ENCODE results near the gene PDAP1. TPM values are rescaled to one million over a fixed set of nuclear protein-coding genes. Genes with fewer than 3 reads are reported as not detected.
"Not testable (repeated sequence)": the region's sequence is repeated elsewhere in the genome, so short reads cannot be mapped to it uniquely, and the experiment has no call there.

The PDAP1 gene
- total RNA-seq, 1 donor from 2014 or later, result 93.2 TPM

DNA sequence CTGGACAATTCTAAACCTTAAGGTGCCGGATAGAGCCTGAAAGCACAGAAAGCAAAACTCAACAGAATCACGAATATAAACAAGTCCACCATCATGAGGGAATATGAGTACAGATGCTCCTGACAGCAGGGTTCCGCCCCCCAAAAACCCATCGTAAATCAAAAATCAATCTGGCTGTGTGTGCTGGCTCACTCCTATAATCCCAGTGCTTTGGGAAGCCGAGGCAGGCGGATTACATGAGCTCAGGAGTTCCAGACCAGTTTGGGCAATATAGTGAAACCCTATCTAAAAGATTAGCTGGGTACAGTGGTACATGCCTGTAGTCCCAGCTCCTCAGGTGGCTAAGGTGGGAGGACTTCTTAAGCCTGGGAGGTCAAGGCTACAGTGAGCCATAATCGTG lies 12.6 kb upstream of the PDAP1 start:
- TF ChIP-seq, protein P1, sequence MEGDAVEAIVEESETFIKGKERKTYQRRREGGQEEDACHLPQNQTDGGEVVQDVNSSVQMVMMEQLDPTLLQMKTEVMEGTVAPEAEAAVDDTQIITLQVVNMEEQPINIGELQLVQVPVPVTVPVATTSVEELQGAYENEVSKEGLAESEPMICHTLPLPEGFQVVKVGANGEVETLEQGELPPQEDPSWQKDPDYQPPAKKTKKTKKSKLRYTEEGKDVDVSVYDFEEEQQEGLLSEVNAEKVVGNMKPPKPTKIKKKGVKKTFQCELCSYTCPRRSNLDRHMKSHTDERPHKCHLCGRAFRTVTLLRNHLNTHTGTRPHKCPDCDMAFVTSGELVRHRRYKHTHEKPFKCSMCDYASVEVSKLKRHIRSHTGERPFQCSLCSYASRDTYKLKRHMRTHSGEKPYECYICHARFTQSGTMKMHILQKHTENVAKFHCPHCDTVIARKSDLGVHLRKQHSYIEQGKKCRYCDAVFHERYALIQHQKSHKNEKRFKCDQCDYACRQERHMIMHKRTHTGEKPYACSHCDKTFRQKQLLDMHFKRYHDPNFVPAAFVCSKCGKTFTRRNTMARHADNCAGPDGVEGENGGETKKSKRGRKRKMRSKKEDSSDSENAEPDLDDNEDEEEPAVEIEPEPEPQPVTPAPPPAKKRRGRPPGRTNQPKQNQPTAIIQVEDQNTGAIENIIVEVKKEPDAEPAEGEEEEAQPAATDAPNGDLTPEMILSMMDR (IDR thresholded peaks at IDR 0.05; ENCODE audit: borderline replicate concordance), result no peak
- H3K27ac ChIP-seq (replicated peaks), result no peak overlapping the region
- no peak overlapping the region for H3K4me3 ChIP-seq
- H3K36me3 ChIP-seq, result peaks cover 80% of the 10 kb centered on the region
- H3K4me1 ChIP-seq, result no peaks in the 10 kb centered on the region
- H3K9me3 ChIP-seq (replicated peaks), result no peaks in the 10 kb centered on the region
- no peak for DNase-seq
- H3K27me3 ChIP-seq (ENCODE audit: low read depth), result no peaks in the 10 kb centered on the region
- intact Hi-C loops (cut with micrococcal nuclease), result no loop called here

DNA sequence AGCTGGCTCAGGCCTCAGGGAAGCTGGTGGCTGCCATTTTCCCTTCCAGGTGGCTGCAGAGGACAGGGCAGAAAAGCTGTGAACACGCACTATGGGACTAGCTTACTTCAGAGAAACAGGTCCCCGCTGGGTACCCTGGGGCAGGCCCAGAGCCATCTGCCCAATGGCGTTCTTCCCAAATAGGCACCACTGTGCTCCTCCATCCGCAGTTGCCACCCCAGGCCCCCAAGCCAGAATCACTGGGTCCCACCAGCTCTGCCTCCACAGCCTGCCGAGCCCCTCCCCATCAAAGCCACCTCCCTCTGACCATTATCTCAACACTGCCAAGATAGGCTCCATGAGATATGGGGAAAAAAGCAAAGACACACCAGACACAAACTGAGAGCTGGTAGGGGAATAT lies 11.8 kb upstream of the PDAP1 start:
- no peak for DNase-seq

DNA sequence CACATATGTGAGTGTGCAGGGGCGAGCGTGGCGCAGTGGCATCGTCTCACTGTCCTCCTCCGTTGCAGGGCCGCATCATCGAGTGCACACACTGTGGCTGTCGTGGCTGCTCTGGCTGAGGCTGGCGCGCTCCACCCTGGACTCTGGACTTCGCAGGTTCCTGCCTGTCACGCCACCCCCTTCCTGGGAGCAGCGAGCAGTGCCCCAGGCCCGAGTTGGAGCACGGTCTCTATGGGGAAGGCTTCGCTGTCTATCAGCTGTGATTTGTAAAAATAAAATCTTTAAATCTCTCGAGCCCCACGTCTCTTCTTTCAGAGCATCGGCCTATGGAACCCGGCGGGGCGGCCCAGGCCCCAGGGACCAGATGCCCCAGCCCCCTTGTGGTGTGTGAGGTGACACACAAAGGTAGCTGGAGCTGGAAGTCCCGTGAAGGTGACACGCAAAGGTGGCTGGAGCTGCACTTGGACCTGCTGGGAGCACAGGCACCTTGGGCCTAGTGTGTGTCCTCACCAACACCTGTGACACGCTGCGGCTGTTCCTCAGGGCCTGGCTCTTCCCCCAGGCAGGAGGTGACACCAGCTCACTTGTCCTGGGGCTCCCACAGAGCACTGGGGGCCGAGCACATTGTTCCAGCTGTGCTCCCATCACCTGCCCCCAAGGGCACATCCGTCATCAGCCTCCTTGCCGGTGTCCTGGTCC lies 11.1 kb upstream of the PDAP1 start:
- DNase-seq, result no peak
- TF ChIP-seq, protein P1 (IDR thresholded peaks at IDR 0.05; ENCODE audit: borderline replicate concordance), result no peak
- peaks cover 84% of the 10 kb centered on the region for H3K36me3 ChIP-seq
- no peaks in the 10 kb centered on the region for H3K4me1 ChIP-seq
- H3K4me3 ChIP-seq, result no peak overlapping the region
- no peak overlapping the region for H3K27ac ChIP-seq (replicated peaks)
- H3K27me3 ChIP-seq (ENCODE audit: low read depth), result no peaks in the 10 kb centered on the region
- H3K9me3 ChIP-seq (replicated peaks), result no peaks in the 10 kb centered on the region
- intact Hi-C loops (cut with micrococcal nuclease), result no loop called here

More for the DNA sequence above, 11.8 kb upstream of the PDAP1 start:
- no peak overlapping the region for H3K4me3 ChIP-seq
- no peaks in the 10 kb centered on the region for H3K27me3 ChIP-seq (ENCODE audit: low read depth)
- no peaks in the 10 kb centered on the region for H3K4me1 ChIP-seq
- intact Hi-C loops (cut with micrococcal nuclease), result no loop called here
- no peaks in the 10 kb centered on the region for H3K9me3 ChIP-seq (replicated peaks)
- TF ChIP-seq, protein P1 (IDR thresholded peaks at IDR 0.05; ENCODE audit: borderline replicate concordance), result no peak
- H3K27ac ChIP-seq (replicated peaks), result no peak overlapping the region
- peaks cover 84% of the 10 kb centered on the region for H3K36me3 ChIP-seq

DNA sequence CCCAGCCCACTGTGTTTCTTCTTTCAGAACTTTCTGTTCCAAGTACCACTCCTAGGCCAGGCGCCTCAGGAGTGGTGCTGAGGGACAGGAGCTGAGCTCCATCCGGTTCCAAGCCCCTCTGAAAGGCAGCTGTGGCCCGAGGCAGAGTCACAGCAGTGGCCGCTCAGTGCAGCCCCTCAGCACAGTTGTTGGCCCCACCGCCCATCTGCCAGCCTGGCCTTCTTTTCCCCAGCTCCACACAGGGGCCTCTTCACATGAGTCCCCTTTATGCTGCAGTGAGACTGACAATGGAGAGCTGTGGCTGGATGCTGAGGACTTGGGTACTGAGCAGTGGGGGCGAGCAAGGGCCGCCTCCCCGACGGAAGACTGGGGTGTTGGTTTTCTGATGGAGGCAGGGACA lies 9.9 kb upstream of the PDAP1 start:
- TF ChIP-seq, protein P1 (IDR thresholded peaks at IDR 0.05; ENCODE audit: borderline replicate concordance), result no peak
- Histone ChIP-seq H3K36me3 (peaks cover 84% of the 10 kb centered on the region), H3K9me3 (replicated peaks) (no peaks in the 10 kb centered on the region), H3K4me3 (no peak overlapping the region), H3K4me1 (no peaks in the 10 kb centered on the region), H3K27ac (replicated peaks) (no peak overlapping the region), H3K27me3 (ENCODE audit: low read depth) (no peaks in the 10 kb centered on the region)
- no peak for DNase-seq
- intact Hi-C loops (cut with micrococcal nuclease), result no loop called here

DNA sequence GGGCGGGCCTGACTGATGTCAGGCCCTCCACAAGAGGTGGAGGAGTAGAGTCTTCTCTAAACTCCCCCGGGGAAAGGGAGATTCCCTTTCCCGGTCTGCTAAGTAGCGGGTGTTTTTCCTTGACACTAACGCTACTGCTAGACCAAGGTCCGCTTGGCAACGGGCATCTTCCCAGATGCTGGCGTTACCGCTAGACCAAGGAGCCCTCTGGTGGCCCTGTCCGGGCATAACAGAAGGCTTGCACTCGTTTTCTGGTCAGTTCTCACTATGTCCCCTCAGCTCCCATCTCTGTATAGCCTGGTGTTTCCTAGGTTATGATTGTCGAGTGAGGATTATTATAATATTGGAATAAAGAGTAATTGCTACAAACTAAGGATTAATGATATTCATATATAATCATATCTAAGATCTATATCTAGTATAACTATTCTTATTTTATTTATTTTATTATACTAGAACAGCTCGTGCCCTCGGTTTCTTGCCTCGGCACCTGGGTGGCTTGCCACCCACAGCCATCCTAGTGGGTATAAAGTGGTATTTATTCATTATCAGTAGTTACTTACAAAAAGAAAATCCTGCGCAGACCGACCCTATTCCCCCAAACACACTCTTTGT lies 7.2 kb upstream of the PDAP1 start:
- DNase-seq, result peak; percentile 52
- H3K27ac ChIP-seq (replicated peaks); H3K4me1 ChIP-seq; H3K27me3 ChIP-seq (ENCODE audit: low read depth); intact Hi-C loops (cut with micrococcal nuclease); H3K9me3 ChIP-seq (replicated peaks); H3K4me3 ChIP-seq: not testable (repeated sequence)
- TF ChIP-seq, protein P1 (IDR thresholded peaks at IDR 0.05; ENCODE audit: borderline replicate concordance), result peak; percentile 71
- peaks cover 100% of the 10 kb centered on the region for H3K36me3 ChIP-seq

Data from left ventricle myocardium inferior (tissue), 1 donor.